Stimulated activated CD8-positive, alpha-beta memory T cell treated with anti-CD3 and anti-CD28 coated beads, Interleukin-12 subunit alpha, Interleukin-12 subunit beta, amount 100 ng/mL, for 24 hours (primary cell): ENCODE measurements around the gene UBR2.
A peak's percentile ranks its signal among the peaks of the same experiment; 100 is the strongest.
"Not testable (repeated sequence)": the region's sequence is repeated elsewhere in the genome, so short reads cannot be mapped to it uniquely, and the experiment has no call there.

Experiments
- DNase-seq: peaks from one replicate; pipeline ENCODE4 v3.0.0-alpha.2; 2020; ENCODE audit errors: extremely low read depth

Gene UBR2

GRCh38 chr6:42618105-42618504 is 54.3 kb downstream of the UBR2 start:
- no peak for DNase-seq

- DNase-seq: no peak
Observed at GRCh38 chr6:42618686-42619085, 54.9 kb downstream of the UBR2 start.

GRCh38 chr6:42619963-42620362 is 56.1 kb downstream of the UBR2 start:
- DNase-seq: no peak

- no peak for DNase-seq
Observed at GRCh38 chr6:42624601-42625000, 60.8 kb downstream of the UBR2 start.

GRCh38 chr6:42627044-42627443 is 63.2 kb downstream of the UBR2 start:
- no peak for DNase-seq

GRCh38 chr6:42627674-42628073 is 63.8 kb downstream of the UBR2 start:
- no peak for DNase-seq

- DNase-seq: no peak
Observed at GRCh38 chr6:42628604-42629003, 64.8 kb downstream of the UBR2 start.

- DNase-seq: no peak
Observed at GRCh38 chr6:42629845-42630244, 66.0 kb downstream of the UBR2 start.

GRCh38 chr6:42637681-42638080 is 73.9 kb downstream of the UBR2 start:
- no peak for DNase-seq

- no peak for DNase-seq
Observed at GRCh38 chr6:42642794-42643193, 79.0 kb downstream of the UBR2 start.

- DNase-seq: no peak
Observed at GRCh38 chr6:42644211-42644610, 80.4 kb downstream of the UBR2 start.

GRCh38 chr6:42652024-42652746 is 88.4 kb downstream of the UBR2 start:
- DNase-seq: no peak

- no peak for DNase-seq
Observed at GRCh38 chr6:42653851-42654250, 90.0 kb downstream of the UBR2 start.

GRCh38 chr6:42659806-42660205 is 96.0 kb downstream of the UBR2 start:
- DNase-seq: no peak

- peak; percentile 43 for DNase-seq
Observed at GRCh38 chr6:42661540-42662153, 97.8 kb downstream of the UBR2 start.

GRCh38 chr6:42664718-42665117 is 100.9 kb downstream of the UBR2 start:
- no peak for DNase-seq

GRCh38 chr6:42674368-42674767 is 110.5 kb downstream of the UBR2 start:
- not testable (repeated sequence) for DNase-seq

- no peak for DNase-seq
Observed at GRCh38 chr6:42674780-42675179, 111.0 kb downstream of the UBR2 start.

GRCh38 chr6:42679358-42679757 is 115.5 kb downstream of the UBR2 start:
- DNase-seq: no peak

- DNase-seq: no peak
Observed at GRCh38 chr6:42688281-42688680, 124.5 kb downstream of the UBR2 start.

GRCh38 chr6:42689371-42689770 is 125.5 kb downstream of the UBR2 start:
- no peak for DNase-seq

- no peak for DNase-seq
Observed at GRCh38 chr6:42690151-42690702, 126.4 kb downstream of the UBR2 start.

- no peak for DNase-seq
Observed at GRCh38 chr6:42690872-42691271, 127.0 kb downstream of the UBR2 start.
